Posterior cingulate gyrus (tissue), 11 donors: Measurements from ENCODE around the gene CELSR1.
"Not testable (repeated sequence)": the region's sequence is repeated elsewhere in the genome, so short reads cannot be mapped to it uniquely, and the experiment has no call there.

Experiments
- DNase-seq, 10 donors: peaks; one replicate each; pipeline versions ENCODE4 v3.0.0 to v3.0.0-alpha.2; 2020 to 2021; ENCODE audit warnings: mixed read lengths in 3 of 10
- intact Hi-C: fragments of 100-400 bp; cut with DNase I; formaldehyde crosslinking; loops from one replicate; pipeline ENCODE4 v1.15.1; 2023

CELSR1 gene

DNA sequence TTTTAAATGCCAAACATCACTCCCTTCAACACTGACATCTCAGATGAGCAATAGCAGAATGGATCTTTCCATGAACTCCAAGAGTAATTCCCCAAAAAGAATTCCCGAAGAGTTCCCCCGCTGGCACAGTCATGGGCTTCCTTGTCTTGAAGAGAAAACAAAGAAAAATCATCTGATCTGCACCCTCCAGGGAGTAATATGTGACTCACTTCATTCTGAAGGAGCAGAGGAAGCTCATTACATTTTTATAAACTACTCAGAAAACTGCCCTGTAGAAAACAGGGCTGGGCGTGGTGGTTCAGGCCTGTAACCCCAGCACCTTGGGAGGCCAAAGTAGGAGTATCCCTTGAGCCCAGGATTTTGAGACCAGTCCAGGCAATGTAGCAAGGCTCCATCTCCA lies 35.7 kb downstream of the CELSR1 start:
- peak in 1 of 10 donors; percentile 13 for DNase-seq
- intact Hi-C loops: no loop called here

DNA sequence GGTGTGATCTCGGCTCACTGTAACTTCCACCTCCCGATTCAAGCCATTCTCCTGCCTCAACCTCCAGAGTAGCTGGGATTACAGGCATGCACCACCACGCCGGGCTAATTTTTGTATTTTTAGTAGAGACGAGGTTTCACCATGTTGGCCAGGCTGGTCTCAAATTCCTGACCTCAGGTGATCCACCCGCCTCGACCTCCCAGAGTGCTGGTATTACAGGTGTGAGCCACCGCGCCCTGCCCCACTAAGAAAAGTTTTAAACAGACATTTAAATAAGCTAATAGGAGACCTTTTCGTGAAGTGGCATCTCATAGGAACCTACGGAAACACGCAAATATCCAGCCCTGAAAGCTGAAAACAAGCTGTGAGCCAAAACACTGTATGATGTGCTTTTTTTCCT lies 36.2 kb downstream of the CELSR1 start:
- intact Hi-C loops: not testable (repeated sequence)
- peak in 2 of 10 donors; percentile 8 to 71 for DNase-seq

DNA sequence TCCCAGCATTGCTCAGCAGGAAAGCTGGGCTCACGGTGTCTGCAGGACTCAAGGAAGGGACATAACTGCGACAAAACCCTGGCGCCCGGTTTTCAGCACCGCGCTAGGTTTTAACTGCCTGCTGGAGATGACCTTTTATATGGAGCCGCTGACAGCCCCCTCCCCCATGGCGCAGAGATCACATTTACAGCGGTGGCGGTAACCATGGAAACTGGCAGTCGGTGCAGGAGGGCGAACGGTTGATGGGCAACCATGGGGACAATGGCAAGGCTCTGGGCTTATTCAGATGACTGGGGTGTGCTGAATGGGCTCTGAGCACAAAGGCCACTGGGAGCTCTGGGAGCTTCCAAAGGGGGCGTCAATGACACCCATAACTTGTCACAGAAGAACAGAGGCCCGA lies 37.2 kb downstream of the CELSR1 start:
- intact Hi-C loops: no loop called here
- peak in 5 of 10 donors; percentile 3 to 84 (median 64) for DNase-seq

DNA sequence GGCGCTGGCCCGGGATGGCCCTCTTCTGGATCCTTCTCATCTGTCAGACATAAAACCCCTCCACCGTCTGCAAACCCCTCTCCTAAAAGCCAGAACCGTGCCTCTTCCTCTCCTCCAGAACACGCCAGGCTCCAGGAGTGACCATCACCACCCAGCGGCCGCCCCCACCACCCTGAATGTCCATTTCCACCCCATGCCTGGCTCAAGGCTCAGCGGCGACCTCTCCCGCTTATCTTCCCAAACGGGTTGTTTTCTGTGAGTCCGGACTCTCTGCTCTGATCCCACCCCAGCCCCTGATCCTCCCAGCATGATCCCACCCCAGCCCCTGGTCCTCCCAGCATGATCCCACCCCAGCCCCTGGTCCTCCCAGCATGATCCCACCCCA lies 37.6 kb downstream of the CELSR1 start:
- peak in 3 of 10 donors; percentile 39 to 52 (median 42) for DNase-seq
- intact Hi-C loops: no loop called here

DNA sequence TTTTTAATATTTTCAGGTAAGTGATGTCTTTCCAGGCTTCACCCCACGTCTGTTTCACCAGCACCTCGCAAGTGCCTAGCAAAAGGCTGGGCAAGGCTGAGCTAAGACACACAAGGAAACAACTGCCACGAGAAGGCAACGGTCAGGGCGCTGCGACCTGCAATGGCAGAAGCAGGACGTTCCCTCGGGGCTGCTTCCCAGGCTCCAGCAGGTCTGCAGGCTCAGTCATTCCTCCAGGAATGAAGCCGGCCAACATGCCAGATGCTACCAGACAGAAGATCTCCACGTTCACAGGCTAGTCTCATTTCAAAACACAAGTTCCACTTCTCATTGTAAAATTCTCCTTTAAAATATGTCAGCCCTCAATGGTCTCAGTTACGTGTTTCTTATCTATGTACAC lies 45.5 kb downstream of the CELSR1 start:
- intact Hi-C loops: no loop called here
- peak in 4 of 10 donors; percentile 26 to 80 (median 60) for DNase-seq

DNA sequence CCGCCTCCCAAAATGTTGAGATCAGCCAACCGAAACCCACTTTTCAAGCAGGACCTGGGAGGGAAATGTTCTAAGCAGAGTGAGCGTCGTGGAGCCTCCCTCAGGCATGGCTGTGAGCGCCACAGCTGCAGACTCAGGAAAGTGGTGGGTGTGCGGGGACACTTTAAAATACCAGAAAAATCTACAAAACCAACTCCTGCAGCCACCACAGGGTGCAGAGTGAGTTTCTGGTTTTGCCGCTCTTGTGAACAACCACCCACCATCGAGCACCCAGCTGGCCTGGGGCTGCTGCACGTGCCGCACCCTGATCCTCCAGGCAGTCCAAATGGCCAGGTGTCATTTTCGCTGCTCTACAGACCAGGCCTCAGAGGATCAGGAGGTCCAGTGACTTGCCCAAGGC lies 46.9 kb downstream of the CELSR1 start:
- intact Hi-C loops: no loop called here
- peak in 5 of 10 donors; percentile 4 to 86 (median 52) for DNase-seq

DNA sequence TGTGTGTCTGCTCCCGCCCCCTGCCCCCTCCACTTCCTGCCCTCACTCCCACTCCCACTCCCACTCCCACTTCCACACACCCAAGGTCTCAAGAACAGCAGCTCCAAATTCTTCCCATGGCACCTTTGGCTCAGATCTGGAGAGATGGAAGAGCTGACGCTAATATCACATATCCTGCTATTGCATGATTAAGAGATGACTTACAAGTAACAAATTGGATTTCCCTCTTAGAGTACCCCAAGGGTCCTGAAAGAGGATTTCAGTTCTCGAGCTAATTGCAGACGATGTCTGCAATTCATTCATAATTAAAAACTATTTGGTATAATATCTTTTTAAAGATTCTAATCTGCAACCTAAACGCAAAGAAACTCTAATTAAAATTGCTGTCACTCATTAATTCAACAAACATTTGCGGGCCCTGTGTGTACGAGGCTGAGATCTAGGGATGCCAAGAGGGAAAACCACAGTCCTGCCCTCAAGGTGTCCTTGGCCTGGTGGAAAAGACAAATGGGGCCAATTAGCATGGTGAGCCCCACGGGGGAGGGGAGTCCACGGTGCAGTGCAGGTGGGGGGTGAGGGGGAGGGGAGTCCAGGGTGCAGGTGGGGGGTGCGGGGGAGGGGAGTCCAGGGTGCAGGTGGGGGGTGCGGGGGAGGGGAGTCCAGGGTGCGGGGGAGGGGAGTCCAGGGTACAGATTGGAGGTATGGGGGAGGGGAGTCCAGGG lies 50.3 kb downstream of the CELSR1 start:
- peak in 1 of 10 donors; percentile 7 for DNase-seq
- intact Hi-C loops: no loop called here

DNA sequence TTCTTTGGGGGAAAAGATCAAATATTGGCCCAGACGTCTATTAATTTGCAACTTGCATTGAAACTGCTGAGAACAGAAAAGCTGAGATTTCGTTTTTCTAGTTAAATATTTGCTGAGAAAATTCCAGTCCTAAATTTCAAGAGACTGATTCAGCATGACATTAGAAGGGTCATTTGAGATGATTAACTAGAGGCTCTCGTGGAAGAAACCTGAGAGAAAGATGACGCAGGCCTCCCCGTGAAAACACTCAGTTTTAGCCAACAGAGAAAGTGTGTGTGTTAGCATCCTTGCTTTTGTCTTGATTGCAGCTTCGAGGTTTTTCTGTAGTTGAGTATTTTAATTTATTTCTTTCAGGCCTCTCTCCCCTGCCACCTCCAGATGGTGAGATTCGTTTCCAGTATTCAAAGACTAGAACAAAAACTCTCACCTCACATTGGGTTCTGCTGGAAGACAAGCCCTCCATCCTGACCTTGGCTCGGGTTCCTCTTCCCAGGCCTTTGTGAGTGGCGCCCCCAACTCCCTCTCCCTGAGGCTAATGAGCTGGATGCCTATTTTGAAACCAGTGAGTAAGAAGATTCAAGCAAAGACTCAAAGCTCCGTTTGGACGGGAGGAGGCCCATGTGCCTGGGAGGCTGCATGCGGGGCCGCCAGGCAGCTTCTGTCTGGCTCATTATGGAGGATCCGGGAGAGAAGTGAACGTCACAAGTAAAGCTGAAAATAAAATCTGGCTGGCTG lies 52.4 kb downstream of the CELSR1 start:
- peak in 3 of 10 donors; percentile 75 to 83 (median 77) for DNase-seq
- intact Hi-C loops: no loop called here

DNA sequence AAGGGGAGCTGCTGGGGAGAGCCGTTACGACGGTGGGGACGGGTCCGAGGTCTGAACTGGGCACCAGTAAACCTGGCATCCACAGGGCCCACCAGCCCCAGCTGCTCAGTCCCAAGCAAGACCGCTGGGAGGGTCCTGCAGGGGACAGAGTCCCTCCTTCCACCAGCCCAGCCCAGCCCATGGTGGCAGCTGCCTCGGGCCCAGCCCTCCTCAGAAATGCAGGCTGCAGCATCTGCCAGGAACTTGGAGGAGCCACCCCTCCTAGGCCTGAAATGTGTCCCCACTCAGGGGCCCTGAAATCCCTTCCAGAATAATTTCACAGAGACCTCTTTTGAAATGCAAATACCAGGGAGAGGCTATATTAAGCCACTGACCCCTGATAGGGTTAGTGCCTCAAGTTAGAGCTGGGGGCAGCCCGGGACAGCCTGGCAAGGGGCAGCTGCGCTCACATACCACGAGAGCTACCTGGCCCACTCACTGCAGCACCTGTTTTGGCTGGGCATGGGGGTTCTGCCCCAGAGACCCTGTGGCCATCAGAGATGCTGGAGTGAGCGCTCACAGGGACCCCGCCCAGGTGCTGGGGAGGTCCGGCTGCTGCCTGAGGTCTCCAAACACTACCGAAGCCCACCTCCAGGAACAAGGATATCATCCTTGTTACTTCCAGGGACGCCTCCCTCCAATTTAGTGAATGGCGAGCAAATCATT lies 53.1 kb downstream of the CELSR1 start:
- intact Hi-C loops: no loop called here
- peak in 3 of 10 donors; percentile 28 to 59 (median 55) for DNase-seq

DNA sequence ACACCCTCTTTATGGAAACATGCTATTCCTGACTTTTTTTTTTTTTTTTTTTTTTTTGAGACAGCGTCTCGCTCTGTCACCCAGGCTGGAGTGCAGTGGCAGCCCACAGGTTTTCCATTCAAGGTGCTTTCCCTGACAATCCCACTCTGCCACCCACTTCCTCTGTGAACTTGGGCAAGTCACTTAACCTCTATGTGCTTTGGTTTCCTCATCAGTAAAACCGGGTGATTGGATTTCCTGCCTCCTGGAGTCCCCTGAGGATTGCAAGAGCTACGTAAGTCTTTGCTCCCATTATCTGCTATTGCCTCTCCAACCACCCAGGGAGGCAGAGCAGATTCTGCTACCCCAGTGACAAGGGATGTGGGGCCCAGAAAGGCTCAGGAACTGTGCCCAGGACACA lies 54.1 kb downstream of the CELSR1 start:
- intact Hi-C loops: no loop called here

DNA sequence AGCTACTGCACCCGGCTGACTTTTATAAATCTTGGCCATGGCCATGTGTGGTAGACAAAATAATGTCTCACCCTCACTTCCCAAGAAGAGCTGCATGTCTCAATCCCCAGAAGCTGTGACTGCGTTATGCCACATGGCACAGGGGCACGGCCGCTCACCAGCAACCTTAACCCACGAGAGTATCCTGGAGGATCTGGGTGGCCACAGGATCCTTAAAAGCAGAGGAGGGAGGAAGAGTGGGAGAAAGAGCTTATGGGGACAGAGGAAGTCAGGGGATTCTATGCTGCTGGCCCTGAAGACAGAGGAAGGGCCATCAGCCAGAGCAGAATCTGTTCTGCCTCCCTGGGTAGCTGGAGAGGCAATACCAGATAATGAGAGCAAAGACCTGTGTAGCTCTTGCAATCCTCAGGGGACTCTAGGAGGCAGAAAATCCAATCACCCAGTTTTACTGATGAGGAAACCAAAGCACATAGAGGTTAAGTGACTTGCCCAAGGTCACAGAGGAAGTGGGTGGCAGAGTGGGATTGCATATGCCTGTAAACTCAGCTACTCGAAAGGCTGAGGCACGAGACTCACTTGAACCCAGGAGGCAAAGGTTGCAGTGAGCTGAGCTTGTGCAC lies 55.3 kb downstream of the CELSR1 start:
- intact Hi-C loops: no loop called here
- peak in 3 of 10 donors; percentile 16 to 49 (median 27) for DNase-seq

More for the DNA sequence above, 54.1 kb downstream of the CELSR1 start:
- peak in 3 of 10 donors; percentile 8 to 35 (median 16) for DNase-seq

DNA sequence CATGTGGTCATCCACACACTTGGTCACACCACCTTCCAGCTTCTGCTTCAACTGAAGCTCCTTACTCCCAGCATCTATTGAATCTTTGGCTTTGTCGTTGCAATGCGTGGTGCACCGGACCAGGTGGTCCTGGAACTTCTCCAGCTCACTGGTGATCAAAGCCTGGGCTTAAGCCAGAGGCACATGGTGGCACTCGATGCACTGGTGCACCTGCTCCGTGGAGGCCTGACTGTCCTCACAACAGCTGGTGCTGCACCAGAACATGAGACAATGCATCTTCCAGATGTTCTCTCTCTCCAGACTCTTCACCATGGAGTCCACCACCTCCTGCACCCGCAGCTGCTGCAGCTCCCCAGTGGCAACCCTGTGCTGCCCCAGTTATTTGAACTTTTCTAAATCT lies 56.0 kb downstream of the CELSR1 start:
- peak in 2 of 10 donors; percentile 56 to 63 for DNase-seq
- intact Hi-C loops: no loop called here

DNA sequence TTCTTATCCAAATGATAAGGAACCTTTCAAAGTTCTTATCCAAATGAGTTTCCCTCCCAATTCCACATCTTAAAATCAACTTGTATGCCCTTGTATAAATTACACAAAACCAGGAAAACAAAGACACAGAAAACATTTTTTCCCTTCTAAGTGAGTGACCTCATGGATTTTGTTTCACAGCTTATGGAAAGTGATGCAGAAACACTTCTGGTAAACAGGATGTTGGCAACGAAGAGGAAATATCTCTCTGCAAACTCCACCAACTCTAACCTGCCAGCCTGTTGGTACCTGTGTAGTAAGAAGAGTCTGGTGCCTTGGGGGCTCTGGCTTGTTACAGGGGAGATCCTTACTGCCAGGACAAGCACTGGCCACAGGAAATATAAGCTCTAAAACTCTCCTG lies 57.0 kb downstream of the CELSR1 start:
- intact Hi-C loops: no loop called here
- peak in 2 of 10 donors; percentile 1 to 27 for DNase-seq

DNA sequence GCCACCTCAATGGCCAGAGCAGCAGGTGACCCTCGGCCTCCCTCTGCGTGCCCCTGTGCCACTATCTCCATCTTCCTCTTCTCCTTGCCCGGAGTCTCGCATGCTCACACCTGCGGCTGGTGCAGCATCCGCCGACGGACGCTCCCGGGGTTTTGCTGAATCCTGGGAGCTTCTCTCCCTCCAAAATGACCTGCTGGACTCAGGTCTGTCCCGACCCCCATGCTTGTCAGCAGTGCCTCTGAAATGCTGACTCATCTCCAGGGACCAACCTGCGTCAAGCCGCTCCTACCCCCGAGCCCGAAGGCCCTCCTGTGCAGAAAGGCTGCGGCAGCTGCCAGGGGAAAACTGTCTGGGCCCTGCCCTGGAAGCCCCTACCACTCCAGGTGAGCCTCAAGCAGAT lies 58.4 kb downstream of the CELSR1 start:
- intact Hi-C loops: no loop called here
- DNase-seq: peak in 3 of 10 donors; percentile 51 to 75 (median 52)

DNA sequence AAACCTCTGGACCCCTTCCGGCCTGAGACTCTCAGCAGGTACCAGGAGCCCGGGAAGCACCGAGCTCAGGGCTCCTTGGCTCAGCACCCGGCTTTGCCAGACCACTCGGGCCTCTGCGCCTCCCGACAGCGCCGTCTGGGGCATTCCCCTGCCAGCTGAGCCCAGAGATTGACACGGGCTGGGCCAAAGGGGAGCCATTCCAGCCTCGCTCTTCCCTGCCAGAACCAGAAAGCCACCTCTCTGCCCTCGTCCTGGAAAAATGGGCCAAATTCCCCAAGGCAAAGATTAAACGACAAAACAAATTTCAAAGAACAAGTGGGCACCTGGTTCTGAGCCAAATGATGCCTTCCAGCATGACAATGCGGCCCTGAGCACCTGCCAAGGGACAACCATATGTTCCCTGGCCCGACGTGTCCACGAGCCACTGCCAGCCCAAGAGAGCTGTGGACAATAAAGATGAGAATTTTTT lies 59.3 kb downstream of the CELSR1 start:
- DNase-seq: peak in 4 of 10 donors; percentile 9 to 82 (median 68)
- intact Hi-C loops: no loop called here

DNA sequence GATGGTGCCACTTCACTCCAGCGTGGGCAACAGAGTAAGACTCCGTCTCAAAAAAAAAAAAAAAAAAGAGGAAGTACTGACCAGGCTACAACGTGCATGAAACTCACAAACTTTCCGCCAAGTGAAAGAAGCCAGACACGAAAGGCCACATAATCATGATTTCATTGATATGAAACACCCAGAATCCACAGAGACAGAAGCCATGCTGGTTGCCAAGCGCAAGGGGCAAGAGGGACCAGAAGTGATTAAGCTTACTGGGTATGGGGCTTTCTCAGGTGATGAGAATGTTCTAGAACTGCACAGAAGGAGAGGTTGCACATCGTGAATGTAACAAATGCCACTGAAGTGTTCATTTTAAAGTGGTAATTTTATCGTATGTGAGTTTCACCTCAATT lies 60.9 kb downstream of the CELSR1 start:
- intact Hi-C loops: no loop called here
- peak in 2 of 10 donors; percentile 16 to 22 for DNase-seq

DNA sequence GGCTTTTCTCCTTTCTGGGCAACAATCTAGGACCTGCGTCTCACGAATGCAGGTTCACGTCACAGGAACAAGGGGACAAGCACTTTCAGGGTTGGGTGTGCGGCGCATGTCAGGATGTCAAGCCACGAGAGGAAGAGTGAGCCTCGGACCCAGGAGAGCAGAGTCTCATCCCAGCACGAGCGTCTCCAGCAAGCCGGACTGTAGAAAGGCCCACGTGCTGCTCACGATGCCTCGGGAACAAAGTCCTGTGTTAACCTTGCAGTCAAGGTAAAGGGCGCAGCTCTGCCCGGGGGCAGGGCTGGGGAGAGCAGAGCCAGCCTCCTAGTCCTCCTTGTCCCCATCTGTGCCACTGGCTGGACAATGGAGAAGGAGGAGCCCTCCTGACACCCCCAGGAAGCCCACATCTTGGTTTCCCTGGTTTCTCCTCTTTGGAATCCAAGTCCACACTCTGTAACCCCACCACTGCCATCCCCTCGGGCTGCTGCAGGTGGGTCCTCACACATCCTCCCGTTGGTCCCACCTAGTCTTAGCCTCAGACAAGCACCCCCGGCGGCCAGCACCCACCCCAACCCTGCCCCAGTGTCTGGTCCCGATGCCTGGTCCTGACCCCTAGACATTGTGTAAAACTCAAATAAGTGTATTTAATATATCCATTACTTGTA lies 63.4 kb downstream of the CELSR1 start:
- intact Hi-C loops: no loop called here
- peak in 3 of 10 donors; percentile 20 to 57 (median 54) for DNase-seq

DNA sequence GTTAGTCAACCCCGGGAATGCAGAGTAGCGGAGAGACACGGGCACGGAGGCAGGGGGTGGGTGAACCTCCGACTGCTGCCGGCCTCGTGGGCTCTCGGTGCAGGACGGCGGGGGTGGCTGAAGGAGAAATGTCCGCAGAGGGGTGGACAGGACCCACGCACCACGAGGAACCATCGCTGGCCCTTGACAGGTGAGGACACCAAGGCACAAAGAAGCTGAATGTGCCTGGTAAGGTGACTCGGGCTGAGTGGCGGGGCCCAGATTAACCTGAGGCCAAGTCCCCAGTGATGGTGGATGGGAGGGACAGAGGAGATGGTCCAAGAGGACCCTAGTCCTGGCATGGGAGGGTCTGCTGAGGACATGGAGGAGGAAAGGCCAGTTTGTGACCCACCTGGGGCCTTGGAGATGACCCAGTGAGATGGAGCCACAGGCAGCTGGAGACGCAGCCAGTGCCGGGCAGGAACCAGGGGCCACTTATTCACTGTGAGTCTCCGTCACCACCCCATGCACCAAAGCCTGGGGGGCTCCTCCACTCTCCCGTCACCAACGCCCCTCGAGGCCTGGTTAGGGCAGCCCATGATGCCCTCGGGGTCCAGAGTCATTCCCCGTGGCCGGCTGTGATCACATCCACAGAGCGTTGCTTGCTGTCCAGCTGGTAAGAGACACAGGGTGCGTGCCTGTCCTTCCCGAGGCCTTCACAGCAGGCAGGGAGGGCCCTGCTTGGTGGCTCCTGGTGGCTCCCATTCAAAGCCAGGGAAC lies 64.2 kb downstream of the CELSR1 start:
- intact Hi-C loops: no loop called here
- peak in 3 of 10 donors; percentile 44 to 59 (median 53) for DNase-seq

DNA sequence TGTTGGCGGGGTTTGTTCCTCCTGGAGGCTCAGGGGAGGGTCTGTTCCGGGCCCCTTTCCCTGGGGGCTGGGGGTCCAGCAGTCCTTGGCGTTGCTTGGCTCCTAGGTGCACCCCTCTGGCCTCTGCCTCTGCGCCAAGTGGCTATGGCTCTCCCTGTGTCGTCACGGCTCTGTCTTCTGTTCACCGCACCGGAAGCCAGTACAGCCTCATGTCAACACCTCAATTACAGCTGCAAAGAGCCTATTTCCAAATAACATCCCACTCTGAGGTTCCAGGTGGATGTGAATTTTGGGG lies 64.8 kb downstream of the CELSR1 start:
- intact Hi-C loops: no loop called here
- peak in 2 of 10 donors; percentile 29 to 51 for DNase-seq
